ENCODE results near the gene SOX13.

SOX13 gene

DNA sequence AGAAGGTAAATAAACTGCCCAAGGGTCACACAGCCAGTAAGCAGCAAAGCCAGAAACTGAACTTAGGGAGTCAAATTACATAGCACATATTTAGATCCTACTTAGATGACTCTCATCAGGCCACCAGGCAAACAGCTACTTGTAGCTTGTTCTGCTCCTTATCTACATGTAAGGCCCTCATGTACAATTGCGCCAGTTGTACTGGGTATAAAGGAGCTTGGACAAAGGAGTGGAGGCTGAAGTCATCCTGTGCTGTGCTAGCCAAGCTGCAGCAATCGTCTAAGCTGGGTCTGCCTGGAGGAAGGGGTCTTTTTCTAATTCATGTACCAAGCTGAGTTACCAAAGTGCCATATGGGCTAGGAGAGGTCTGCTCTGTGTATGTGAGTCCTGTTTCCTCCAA, 66.2 kb downstream of the SOX13 start:
- no peaks in the 10 kb centered on the region for H3K9me3 ChIP-seq
- H3K4me1 ChIP-seq (ENCODE audit: control insufficient read depth in 1 of 2, insufficient read depth in 1 of 2, low read depth in 1 of 2, low read length in 1 of 2): no peaks in the 10 kb centered on the region
- H3K27me3 ChIP-seq: peaks cover 13% of the 10 kb centered on the region
- H3K4me3 ChIP-seq (ENCODE audit: low read depth in 1 of 2, low read length in 1 of 2): no peak overlapping the region
- TF ChIP-seq, protein P1, sequence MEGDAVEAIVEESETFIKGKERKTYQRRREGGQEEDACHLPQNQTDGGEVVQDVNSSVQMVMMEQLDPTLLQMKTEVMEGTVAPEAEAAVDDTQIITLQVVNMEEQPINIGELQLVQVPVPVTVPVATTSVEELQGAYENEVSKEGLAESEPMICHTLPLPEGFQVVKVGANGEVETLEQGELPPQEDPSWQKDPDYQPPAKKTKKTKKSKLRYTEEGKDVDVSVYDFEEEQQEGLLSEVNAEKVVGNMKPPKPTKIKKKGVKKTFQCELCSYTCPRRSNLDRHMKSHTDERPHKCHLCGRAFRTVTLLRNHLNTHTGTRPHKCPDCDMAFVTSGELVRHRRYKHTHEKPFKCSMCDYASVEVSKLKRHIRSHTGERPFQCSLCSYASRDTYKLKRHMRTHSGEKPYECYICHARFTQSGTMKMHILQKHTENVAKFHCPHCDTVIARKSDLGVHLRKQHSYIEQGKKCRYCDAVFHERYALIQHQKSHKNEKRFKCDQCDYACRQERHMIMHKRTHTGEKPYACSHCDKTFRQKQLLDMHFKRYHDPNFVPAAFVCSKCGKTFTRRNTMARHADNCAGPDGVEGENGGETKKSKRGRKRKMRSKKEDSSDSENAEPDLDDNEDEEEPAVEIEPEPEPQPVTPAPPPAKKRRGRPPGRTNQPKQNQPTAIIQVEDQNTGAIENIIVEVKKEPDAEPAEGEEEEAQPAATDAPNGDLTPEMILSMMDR (IDR thresholded peaks at IDR 0.05): no peak
- no peaks in the 10 kb centered on the region for H3K36me3 ChIP-seq
- no peak overlapping the region for H3K27ac ChIP-seq

DNA sequence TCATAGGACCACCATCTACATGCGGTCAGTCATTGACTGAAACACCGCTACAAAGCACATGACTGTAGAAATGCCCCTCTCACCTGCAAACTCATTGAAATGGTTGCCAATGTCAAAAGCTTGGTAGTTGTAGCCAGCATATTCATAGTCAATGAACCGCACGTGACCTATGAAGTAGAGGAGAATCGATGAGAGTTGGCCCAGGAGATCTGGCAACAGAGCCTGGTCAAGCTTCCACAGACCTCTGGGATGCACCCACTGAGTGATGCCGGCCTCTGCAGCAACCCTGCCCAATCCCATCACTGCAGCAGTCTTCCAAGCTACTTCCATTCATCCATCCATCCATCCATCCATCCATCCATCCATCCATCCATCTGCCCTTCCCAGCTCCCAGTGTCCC, 67.0 kb downstream of the SOX13 start:
- Histone ChIP-seq H3K36me3 (no peaks in the 10 kb centered on the region), H3K9me3 (no peaks in the 10 kb centered on the region), H3K4me3 (ENCODE audit: low read depth in 1 of 2, low read length in 1 of 2) (no peak overlapping the region), H3K4me1 (ENCODE audit: control insufficient read depth in 1 of 2, insufficient read depth in 1 of 2, low read depth in 1 of 2, low read length in 1 of 2) (no peaks in the 10 kb centered on the region), H3K27me3 (peaks cover 18% of the 10 kb centered on the region), H3K27ac (no peak overlapping the region)
- TF ChIP-seq, protein P1 (IDR thresholded peaks at IDR 0.05): no peak

DNA sequence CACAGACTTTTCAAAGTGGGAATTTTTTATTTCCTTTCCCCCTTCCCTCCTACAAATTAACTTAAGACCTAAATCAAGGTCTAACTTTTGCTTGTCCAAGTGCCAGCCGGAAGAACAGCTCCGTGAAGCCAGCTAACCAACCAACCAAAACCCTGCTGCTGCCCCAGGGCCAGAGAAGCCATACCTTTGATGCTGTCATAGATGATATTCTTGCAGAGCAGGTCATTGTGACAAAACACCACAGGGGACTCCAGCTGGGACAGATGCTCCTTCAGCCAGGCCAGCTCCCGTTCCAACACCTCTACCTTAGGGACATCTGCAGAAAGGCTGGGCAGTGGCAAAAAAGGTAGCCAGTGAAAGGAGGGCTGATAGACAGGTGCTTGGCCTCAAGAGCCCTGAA, 68.2 kb downstream of the SOX13 start:
- TF ChIP-seq, protein P1 (IDR thresholded peaks at IDR 0.05): no peak
- H3K9me3 ChIP-seq: no peaks in the 10 kb centered on the region
- no peak overlapping the region for H3K4me3 ChIP-seq (ENCODE audit: low read depth in 1 of 2, low read length in 1 of 2)
- peaks cover 23% of the 10 kb centered on the region for H3K27me3 ChIP-seq
- H3K27ac ChIP-seq: no peak overlapping the region
- no peaks in the 10 kb centered on the region for H3K36me3 ChIP-seq
- no peaks in the 10 kb centered on the region for H3K4me1 ChIP-seq (ENCODE audit: control insufficient read depth in 1 of 2, insufficient read depth in 1 of 2, low read depth in 1 of 2, low read length in 1 of 2)

DNA sequence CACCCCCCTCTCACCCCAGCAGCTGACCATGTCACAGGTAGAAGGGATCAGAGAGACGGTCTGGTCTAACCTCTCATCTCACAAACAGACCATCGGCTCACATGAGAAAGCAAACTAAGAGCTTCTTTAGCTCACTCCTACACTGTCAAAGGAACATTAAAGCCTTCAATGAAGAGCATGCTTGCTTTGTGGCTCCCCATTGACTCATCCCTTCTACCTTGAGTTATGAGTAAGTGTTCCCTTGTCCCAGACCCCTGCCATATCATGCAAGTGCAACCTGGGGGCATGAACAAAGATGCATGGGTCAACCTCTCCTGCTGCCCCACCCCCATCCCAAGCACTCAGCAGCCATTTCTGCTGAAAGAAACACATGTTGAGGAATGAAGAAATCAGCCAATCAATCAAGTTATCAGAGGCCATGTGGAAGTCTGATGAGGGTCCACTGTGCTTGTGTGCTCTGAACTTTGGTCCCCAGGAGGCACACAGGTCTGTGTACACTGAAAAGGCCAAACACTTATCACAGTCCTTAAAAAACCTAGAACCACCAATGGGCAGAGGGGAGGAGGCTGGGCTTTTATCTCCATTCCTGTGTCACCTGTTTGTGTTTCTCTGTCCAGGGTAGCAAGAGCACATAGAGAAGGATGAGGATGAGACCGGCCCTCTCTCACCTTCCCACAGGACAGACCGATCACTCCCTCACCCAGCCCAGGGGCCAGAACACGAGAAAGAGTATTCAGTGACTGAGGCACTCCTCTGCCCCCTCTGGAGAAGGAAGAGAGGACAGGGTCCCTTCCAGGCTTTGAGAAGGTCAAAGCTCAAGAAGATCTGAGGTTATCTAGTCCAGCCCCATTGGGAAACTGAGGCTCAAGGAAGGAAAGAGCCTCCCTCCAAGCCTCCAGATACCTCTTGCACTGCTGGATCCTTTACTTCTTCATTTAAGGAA, 69.4 kb downstream of the SOX13 start:
- peaks cover 23% of the 10 kb centered on the region for H3K27me3 ChIP-seq

DNA sequence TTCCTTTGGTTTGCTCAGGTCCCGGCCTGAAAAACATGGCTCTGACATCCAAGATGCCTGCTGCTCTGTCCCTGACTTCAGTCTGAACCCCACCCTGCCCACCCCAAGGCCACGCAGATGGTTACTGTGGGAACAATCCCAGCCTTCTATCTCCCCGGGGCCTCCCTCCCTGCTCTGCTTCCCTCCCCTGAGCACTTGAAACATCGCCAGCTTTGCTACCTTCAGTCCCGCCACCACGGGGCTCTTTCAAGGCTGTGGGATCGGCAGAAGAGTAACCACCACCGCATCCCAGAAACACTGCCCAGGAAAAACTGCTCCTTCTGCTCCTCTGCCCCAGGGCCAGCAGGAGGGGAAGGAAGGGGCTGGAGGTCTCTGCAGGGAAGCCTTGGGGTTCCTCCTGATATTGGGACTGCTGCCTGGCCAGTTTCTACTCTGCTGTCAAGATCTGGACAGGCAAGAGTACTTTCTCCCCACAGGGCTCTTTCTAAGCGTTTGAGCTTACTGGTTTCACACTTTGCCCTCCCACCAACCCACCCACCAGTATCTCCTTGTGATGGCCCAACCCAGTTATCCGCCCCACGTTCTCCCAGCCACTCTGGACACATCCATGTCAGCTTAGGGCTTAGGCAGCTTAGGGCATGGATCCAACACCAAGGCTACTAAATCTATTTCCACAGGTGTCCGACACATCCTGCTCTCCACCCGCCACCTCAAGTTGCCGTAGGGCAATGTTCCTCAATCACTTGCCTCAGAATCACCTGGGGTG, 70.5 kb downstream of the SOX13 start:
- Histone ChIP-seq H3K36me3 (no peaks in the 10 kb centered on the region), H3K27me3 (peaks cover 29% of the 10 kb centered on the region), H3K27ac (no peak overlapping the region), H3K4me3 (ENCODE audit: low read depth in 1 of 2, low read length in 1 of 2) (no peak overlapping the region), H3K4me1 (ENCODE audit: control insufficient read depth in 1 of 2, insufficient read depth in 1 of 2, low read depth in 1 of 2, low read length in 1 of 2) (no peaks in the 10 kb centered on the region), H3K9me3 (no peaks in the 10 kb centered on the region)
- TF ChIP-seq, protein P1 (IDR thresholded peaks at IDR 0.05): no peak

More for the DNA sequence above, 69.4 kb downstream of the SOX13 start:
- Histone ChIP-seq H3K4me1 (ENCODE audit: control insufficient read depth in 1 of 2, insufficient read depth in 1 of 2, low read depth in 1 of 2, low read length in 1 of 2) (no peaks in the 10 kb centered on the region), H3K4me3 (ENCODE audit: low read depth in 1 of 2, low read length in 1 of 2) (no peak overlapping the region), H3K27ac (no peak overlapping the region), H3K36me3 (no peaks in the 10 kb centered on the region), H3K9me3 (no peaks in the 10 kb centered on the region)
- TF ChIP-seq, protein P1 (IDR thresholded peaks at IDR 0.05): no peak

Measured in neutrophil (primary cell).